Renal cortex interstitium (tissue), 11 donors: ENCODE measurements around the gene ENTPD7. TPM values are rescaled to one million over a fixed set of nuclear protein-coding genes. Genes with fewer than 3 reads are reported as not detected.
"Not testable (repeated sequence)": the region's sequence is repeated elsewhere in the genome, so short reads cannot be mapped to it uniquely, and the experiment has no call there.

Source experiments
- DNase-seq, 11 donors: peaks; one replicate each; pipeline ENCODE4 v3.0.0-alpha.2; 2013; ENCODE audit warnings: low read depth in 9 of 11, low spot score in 4 of 11; ENCODE audit errors: extremely low read depth in 1 of 11
- polyA plus RNA-seq, 3 donors: library from polyadenylated mRNA; unstranded; fragments of 120-200 nt; gene quantifications; one replicate each; pipeline ENCODE4 v1.2.1, GENCODE V29; 2013; ENCODE audit not compliant: insufficient read length in 3 of 3

The ENTPD7 gene
- polyA plus RNA-seq, 3 donors = 19.5 to 20.8 (median 20.5) TPM

GRCh38 chr10:99731306-99732032 lies 72.2 kb downstream of the ENTPD7 start:
- no peak for DNase-seq

DNA sequence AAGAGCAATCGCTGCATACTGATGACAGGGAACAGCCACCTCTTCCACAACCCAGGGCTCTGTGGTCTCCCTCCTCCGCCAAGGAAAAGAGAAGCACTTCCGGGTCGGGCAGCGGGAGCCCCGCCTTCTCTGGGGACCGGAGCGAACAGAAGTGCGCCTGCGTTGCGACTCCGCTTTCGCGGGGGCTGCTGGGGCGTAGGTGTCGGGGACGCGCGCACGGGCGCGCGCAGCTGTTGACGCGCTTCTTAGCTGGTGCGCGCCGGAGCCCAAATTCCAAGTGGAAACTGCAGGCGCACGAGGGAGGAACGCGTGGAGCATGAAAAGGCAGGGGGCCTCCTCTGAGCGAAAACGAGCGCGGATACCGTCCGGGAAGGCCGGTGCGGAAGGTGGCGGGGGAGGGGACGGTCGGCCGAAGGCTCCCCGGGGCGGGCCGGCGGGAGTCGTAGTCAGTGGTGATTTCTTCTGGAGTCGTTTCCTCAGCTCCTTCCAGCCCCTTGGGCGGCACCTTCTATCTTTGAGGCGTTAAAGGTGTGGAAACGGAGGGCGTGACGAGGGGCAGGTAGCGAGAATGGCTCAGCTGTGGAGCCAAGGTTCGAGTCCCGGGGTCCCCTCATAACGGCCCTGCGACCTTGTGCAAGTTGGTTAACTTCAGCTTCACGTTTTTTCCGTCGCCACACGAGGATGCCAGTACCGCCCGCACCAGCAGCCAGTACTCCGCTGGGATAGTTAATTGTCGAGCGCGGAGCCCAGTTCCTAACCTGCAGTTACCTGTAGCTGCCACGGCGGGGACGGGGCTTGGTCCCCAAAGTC lies 72.9 kb downstream of the ENTPD7 start, which contains the start of the genes COX15 and CUTC:
TSS of gene COX15 (minus strand) at position 95 of the 810 bp plus-strand sequence. CDS start at position 17, 78 bp downstream.
TSS of gene CUTC (plus strand) at position 202 of the 810 bp plus-strand sequence. CDS start at position 317, 115 bp downstream.
- peak; percentile 94 to 99 (median 96) for DNase-seq

- DNase-seq = no peak
Observed at GRCh38 chr10:99733366-99733765, 74.1 kb downstream of the ENTPD7 start.

DNA sequence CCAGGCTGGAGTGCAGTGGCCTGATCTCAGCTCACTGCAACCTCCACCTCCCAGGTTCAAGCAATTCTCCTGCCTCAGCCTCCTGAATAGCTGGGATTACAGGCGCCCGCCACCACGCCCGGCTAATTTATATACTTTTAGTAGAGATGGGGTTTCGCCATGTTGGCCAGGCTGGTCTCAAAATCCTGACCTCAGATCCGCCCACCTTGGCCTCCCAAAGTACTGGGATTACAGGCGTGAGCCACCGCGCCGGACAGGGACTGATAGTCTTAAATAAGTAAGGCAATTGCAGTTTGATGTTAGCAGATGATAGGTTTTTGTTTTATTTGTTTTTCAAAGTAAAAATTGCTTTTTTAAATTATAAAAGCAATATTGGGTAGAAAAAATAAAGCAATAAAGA lies 74.8 kb downstream of the ENTPD7 start:
- DNase-seq = not testable (repeated sequence)

DNA sequence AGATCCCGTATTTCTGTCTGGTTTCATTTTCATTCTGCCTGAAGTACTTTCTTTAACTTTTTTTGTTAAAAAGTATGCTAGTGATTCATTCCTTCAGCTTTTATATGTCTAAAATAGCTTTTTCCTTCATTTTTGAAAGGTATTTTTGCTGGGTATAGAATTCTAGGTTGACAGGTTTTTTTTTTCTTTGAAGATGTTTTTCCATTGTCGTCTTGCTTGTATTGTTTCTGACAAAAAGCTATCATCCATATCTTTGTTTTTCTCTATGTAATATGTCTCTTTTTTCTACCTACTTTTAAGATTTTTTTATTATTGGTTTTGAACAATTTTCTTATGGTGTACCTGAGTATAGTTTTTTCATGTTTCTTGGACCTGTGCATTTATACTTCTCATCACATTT lies 81.0 kb downstream of the ENTPD7 start:
- DNase-seq = no peak

DNA sequence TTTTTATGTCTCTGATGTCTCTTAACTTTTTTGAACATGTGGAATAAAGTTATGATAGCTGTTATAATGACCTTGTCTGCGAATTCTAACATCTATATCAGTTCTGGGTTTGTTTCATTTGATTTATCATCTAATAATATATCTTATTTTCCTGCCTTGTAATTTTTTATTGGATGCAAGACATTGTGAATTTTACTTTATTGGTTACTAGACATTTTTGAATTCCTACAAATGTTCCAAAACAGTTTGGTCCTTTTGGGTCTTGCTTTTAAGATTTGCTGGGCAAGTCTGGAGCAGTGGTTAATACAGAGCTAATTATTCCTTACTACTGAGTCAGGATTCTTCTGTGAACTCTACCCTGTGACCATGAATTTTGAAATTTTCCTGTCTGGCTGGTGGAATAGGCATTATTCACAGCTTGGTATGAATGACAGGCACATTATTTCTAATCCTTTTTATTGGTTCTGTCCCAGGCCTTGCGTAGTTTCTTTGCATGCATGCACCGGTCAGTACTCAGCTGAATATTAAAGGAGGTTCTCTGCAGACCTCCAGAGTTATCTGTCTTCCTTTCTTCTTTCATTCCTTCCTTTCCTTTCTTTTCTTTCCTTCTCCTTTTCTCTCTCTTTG lies 81.7 kb downstream of the ENTPD7 start:
- no peak for DNase-seq

- no peak for DNase-seq
Observed at GRCh38 chr10:99742254-99742653, 82.9 kb downstream of the ENTPD7 start.

- DNase-seq = no peak
Observed at GRCh38 chr10:99742701-99743100, 83.4 kb downstream of the ENTPD7 start.

- DNase-seq = no peak
Observed at GRCh38 chr10:99743841-99744240, 84.5 kb downstream of the ENTPD7 start.

GRCh38 chr10:99746166-99746565 lies 86.9 kb downstream of the ENTPD7 start:
- not testable (repeated sequence) for DNase-seq

DNA sequence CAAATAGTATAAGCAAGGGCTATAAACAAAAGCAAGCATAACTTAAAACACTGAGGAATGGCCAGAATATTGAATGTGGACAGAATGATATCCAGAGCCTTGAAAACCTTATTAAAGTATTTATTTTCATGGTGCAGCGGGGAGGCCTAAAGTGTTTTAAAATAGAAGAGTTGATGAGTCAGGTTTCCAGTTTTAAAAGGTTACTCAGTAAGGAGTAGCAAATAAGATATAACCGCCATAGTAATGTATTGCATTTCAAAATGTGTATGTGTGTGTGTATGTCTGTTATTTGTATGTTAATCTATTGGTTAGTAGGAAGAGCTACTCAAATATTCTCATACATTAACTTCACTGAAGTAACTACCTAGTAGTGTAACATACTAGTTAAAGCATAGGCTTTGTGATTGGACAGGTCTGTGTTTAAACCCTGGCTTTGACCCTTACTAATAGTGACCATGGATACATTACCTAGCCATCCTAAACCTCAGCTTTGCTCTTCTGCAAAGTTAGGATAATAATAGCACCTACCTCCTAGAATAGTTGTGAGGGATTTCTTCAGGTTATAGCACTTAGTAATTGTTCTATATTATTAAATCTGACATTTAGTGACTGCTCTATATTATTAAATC lies 89.6 kb downstream of the ENTPD7 start:
- no peak for DNase-seq

DNA sequence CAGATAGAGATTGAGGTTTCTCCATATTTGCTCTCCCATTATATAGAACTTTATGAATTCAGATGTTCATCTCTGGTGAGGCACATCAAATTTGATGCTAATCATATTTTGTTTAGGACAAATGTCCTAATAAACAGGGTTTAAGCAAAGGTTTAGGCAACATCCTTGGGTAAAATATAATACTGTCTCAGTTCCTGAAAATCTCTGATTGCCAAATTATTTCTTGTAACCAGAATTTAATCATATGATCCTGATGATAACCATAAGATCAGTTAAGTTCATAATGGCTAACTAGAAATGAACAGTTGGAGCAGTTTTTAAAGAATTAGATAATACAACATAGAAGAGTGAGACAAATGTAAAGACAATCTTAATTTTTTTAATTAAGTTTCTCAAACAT lies 91.3 kb downstream of the ENTPD7 start:
- DNase-seq = no peak

GRCh38 chr10:99754670-99755069 lies 95.4 kb downstream of the ENTPD7 start:
- DNase-seq = no peak

Other genes with a start within 250 kb of the ENTPD7 start
- gene GOT1, start 228.9 kb upstream of the ENTPD7 start, polyA plus RNA-seq = 10 to 100 TPM; 75.3 to 87.4 (median 78.5) TPM
- gene NKX2-3, start 126.6 kb upstream of the ENTPD7 start, polyA plus RNA-seq = under 1 TPM in 1 of 3 donors, not detected in 2; 0.08 TPM
- gene SLC25A28, start 39.1 kb upstream of the ENTPD7 start, polyA plus RNA-seq = 10 to 100 TPM; 36.6 to 50.8 (median 38.2) TPM
- gene COX15, start 72.6 kb downstream of the ENTPD7 start, polyA plus RNA-seq = 10 to 100 TPM; 46.3 to 62.1 (median 56.0) TPM
- gene CUTC, start 72.7 kb downstream of the ENTPD7 start, polyA plus RNA-seq = 10 to 100 TPM; 22.1 to 26.5 (median 26.4) TPM
- gene ABCC2, start 123.1 kb downstream of the ENTPD7 start, polyA plus RNA-seq = 10 to 100 TPM; 10.3 to 11.0 (median 10.3) TPM